OCI-M2 (cell line): ENCODE results near the gene COL6A2.
"Not testable (repeated sequence)": the region's sequence is repeated elsewhere in the genome, so short reads cannot be mapped to it uniquely, and the experiment has no call there.

Experiments
- DNase-seq: peaks from one replicate; lab custom pipeline; 2025; ENCODE audit not compliant: unreplicated experiment; lab: John Stamatoyannopoulos, UW

The COL6A2 gene

DNA sequence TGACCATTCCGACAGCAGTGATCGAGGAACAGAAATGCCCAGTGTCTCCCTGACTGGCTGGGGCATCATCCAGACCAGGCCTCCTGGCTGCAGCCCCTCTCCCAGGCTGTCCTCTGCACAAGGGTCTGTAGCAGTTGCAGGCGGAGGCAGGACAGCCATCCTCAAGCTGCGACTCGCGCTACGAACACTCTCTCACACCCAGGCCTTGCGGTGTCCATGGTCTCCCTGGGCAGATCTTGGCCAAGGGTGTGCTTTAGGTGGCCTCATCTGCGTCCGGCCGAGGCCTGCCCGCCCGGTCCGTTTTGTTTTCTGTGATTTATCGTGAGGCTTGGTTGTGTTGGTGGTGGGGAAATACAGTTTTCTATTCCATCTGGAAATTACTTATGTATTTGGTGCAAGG, 41.8 kb downstream of the COL6A2 start:
- DNase-seq: no peak

DNA sequence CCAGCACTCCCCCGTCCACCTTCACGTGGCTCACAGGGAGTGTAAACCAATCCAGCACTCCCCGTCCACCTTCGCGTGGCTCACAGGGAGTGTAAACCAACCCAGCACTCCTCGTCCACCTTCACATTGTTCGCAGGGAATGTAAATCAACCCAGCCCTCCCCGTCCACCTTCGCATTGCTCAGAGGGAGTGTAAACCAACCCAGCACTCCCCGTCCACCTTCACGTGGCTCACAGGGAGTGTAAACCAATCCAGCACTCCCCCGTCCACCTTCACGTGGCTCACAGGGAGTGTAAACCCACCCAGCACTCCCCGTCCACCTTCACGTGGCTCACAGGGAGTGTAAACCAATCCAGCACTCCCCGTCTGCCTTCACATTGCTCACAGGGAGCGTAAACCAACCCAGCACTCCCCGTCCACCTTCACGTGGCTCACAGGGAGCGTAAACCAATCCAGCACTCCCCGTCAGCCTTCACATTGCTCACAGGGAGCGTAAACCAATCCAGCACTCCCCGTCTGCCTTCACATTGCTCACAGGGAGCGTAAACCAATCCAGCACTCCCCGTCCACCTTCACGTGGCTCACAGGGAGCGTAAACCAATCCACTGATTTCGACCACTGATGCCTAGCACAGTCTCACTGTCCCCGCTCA, 42.6 kb downstream of the COL6A2 start:
- DNase-seq: not testable (repeated sequence)

DNA sequence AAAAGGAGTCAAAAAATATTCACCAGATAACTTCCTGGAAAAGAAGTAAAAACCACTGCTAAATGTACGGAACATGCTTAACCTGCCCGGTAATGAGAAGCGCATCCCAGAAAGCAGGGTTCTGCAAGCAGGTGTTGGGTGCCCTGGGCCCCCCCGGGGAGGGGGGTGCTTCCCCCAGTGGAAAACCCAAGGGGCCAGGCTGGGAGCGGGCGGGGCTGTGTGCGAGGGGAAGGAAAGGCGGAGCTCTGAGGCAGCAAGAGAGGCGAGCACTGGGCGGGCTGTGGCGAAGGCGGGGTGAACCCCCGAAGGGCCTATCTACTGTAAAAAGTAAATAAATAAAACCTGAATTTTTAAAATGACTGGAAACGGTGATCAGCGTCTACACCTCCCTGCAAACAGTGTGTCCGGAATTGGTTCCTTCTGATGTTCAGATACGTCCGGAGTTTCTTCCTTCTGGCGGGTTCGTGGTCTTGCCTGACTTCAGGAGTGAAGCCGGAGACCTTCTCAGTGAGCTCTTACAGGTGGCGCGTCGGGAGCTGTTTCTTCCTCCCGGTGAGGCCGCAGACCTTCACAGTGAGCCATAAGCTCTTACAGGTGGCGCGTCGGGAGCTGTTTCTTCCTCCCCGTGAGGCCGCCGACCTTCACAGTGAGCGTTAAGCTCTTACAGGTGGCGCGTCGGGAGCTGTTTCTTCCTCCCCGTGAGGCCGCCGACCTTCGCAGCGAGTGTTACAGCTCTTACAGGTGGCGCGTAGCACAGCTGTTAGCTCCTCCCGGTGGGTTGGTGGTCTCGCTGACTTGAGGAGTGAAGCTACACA, 44.1 kb downstream of the COL6A2 start:
- DNase-seq: no peak

GRCh38 chr21:46142582-46143473, 44.9 kb downstream of the COL6A2 start:
- no peak for DNase-seq

DNA sequence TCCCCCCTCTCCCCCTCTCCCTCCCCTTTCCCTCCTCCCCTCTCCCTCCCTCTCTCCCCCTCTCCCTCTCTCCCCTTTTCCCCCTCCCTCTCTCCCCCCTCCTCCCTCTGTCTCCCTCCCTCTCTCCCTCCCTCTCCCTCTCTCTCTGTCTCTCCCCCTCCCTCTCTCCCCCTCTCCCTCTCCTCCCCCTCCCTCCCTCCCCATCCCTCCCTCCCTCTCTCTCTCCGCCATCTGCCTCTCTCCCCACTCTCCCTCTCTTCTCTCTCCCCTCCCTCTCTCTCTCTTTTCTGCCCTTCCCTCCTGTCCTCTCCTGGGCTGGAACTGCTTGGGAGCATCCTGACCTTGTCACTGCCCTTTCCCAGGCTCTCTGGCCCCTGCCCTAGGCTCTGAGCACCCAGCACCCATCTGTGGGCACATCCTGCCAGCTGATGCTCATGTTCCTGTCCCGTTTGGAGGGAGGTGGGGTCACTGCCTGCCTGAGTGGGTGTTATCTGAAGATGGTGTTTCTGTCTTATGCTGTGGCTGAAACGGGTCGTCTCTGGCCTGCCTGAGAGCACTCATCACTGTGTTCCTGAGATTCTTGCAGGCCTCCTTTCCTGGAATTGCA, 46.7 kb downstream of the COL6A2 start:
- no peak for DNase-seq

DNA sequence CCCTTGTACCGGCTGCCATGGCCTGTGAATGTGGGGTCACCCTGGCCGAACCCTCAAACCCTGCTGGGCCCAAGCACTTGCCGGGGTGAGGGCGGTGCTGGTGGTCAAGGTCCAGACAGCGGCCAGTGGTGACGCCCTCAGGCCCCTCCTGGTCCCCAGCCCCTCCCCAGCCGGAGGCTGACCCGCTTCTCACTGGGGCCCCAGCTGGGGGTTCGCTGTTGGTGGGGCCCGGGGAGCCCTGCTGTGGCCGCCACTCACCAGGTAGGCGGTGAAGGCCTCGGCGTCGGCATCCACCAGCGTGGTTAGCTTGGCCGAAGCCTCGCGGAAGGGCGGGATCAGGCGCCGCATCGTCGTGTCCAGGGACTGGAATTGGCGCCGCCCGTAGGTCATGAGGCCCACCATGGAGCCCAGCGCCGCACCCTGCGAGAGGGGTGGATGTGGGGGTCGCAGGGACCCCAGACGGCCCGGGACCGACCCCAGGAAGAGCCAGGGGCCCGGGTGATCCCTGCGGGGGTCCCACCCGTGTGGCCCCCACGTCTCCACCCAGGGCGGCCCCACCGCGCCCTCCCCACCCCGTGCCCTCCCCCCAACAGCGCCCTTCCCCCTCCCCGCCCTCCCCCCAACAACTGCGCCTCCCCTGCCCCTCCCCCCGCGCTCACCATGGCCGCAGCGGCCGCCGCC, 47.4 kb downstream of the COL6A2 start:
- DNase-seq: no peak

GRCh38 chr21:46145840-46146691, 48.2 kb downstream of the COL6A2 start:
- DNase-seq: no peak

GRCh38 chr21:46146856-46147255, 48.9 kb downstream of the COL6A2 start:
- no peak for DNase-seq

- not testable (repeated sequence) for DNase-seq
Measured at GRCh38 chr21:46147429-46147828, 49.5 kb downstream of the COL6A2 start.

- DNase-seq: no peak
Measured at GRCh38 chr21:46148106-46148505, 50.2 kb downstream of the COL6A2 start.

DNA sequence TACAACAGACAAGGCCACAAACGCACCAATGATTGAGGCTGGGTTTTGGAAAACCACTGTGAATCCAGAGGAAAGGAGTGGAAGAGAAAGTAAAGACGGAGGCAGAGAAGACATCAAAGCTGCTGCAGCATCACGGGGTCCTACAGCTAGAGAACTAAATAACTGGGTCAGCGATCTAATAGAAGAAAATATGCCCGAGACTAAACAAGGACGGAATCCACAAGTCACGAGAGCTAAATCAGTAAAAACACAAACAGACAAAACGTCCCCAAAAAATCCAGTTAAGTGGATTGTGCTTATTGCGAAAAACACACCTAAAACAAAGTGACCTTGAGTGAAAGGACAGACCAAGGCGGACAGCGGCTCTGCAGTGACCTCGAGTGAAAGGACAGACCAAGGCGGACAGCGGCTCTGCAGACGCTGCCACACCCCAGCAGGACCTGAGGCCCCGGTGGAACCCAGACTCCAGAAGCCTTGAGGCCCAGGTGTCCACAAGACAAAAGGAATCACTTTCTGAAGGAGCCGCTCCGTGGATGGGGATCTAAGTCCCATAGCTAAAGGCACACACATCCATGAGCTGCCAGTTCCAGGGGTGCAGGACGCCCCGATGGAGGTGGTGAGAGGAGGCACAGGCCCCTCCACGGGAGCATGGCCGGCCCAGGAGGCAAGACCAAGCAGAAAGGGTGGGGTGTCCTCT, 51.4 kb downstream of the COL6A2 start:
- DNase-seq: no peak

DNA sequence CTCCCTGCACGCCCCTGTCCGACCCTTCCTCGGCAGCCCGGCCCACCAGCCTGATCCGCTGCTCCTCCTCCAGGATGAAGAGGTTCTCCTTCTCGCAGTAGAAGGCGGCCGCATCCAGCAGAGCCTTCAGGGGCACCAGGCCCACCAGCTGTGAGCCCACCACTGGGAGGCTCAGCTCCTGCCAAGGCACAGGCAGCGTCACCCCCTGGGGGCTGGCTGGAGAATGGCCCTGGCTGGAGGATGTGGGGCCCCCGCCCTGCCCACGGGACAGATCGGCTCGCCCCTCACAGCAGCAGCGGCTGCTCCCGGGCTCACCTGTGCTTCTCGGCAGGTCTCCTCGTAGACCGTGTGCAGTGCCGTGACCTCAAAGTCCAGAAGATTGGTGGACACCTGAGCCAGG, 52.2 kb downstream of the COL6A2 start:
- DNase-seq: no peak

GRCh38 chr21:46150491-46151121, 52.7 kb downstream of the COL6A2 start:
- no peak for DNase-seq

- DNase-seq: no peak
Measured at GRCh38 chr21:46151261-46151988, 53.5 kb downstream of the COL6A2 start.

DNA sequence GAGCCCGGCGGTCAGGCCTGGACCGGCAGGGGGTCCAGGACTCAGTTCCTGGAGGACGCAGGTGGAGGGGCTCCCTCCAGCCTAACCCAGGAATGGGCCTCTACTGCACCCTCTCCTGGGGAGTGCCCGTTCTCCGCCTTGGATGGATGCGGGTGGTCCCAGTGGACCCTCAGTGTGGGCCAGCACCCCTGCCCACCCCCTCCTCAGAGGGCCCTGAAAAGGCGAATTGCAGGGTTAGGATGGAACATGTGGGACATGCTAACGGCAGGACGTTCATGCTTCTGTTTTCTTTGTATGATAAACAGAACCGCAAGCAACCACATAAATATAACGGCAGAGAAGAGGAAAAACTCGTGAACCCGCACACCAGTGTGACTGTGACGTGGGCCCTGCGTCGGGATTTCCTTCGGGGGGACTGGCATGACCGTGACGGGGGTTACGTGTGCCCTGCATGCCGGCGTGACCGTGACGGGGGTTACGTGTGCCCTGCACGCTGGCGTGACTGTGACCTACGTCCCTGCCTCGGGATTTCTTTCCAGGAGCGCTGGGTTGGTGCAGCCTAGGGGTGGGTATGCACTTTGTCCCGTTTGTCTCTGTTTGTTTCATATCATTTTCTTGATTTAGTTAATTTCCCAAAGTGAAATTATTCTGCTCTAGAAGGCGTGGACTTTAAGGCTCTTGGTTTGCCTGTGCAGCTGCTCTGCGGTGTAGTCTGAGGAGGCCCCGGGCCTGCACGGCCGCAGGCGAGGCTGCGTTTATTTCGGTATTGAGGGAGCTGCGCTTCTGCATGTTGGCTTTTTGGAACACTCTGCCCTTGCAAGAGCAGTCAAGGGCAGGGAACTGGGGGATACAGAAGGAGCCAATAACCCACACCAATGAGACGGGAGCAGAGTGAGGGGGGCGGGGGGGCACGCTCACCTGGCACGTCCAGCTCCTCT, 54.3 kb downstream of the COL6A2 start:
- no peak for DNase-seq

DNA sequence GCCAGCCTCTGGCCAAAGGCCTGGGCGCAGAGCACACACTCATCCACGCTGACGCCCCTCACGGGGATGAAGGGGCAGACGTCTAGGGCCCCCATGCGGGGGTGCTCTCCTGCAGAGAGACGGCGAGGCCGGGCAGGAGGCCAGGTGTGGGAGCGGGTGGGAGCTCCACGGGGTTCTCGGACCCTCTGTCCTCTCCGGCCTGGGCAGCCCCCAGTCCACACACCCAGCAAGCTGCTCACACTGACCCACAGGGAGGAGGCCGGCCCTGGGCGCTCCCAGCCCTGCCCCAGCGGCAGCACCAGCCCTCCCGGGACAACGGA, 55.0 kb downstream of the COL6A2 start:
- DNase-seq: no peak
